Body of pancreas (tissue), 4 donors: ENCODE data around the gene KRTAP10-5. TPM values are rescaled to one million over a fixed set of nuclear protein-coding genes. Genes with fewer than 3 reads are reported as not detected.

Experiments
- ATAC-seq: fragments of 150-250 bp; one replicate; pipeline ENCODE4 v1.9.1; 2016
- DNase-seq, 4 donors: peaks; one replicate each; pipeline ENCODE4 v3.0.0-alpha.2; 2019
- H3K27ac ChIP-seq, 4 donors: fragments of 200-600 bp; sonication (generic); 1 replicate in 3 of 4; 2 replicates in 1 of 4; pipeline versions ENCODE4 v1.5.1 to v1.6.1; 2016 to 2019; ENCODE audit warnings: mild to moderate bottlenecking in 1 of 4, mixed read lengths in 1 of 4, moderate library complexity in 1 of 4
- H3K27me3 ChIP-seq, 2 donors: fragments of 200-600 bp; sonication (generic); one replicate each; pipeline ENCODE4 v1.6.0; 2016; ENCODE audit warnings: mild to moderate bottlenecking in 1 of 2
- H3K36me3 ChIP-seq, 2 donors: fragments of 200-600 bp; sonication (generic); replicated peaks in 1 of 2; 2 replicates each; pipeline ENCODE4 v1.5.1; 2016; ENCODE audit warnings: low read depth in 2 of 2; ENCODE audit not compliant: insufficient read depth in 1 of 2
- H3K4me1 ChIP-seq: fragments of 200-600 bp; sonication (generic); one replicate; pipeline ENCODE4 v1.6.0; 2016
- H3K4me3 ChIP-seq, 2 donors: fragments of 200-600 bp; sonication (generic); 1 replicate in 1 of 2; 2 replicates in 1 of 2; pipeline ENCODE4 v1.5.1; 2016 to 2019
- H3K9me3 ChIP-seq, 3 donors: fragments of 200-600 bp; sonication (generic); 1 replicate in 2 of 3; 2 replicates in 1 of 3; pipeline ENCODE4 v1.5.1; 2016
- POLR2A ChIP-seq, 3 donors: fragments of 450-650 bp; IDR thresholded peaks; one replicate each; pipeline ENCODE4 v1.6.1; 2016; ENCODE audit warnings: antibody characterized with exemption in 3 of 3, mild to moderate bottlenecking in 2 of 3
- WGBS, 2 donors: methylation state at CpG; one replicate each; pipeline ENCODE4 v1.1.5; 2017; 5-methylcytosine and 5-hydroxymethylcytosine counted together
- intact Hi-C: fragments of 100-400 bp; cut with DNase I; formaldehyde crosslinking; loops from one replicate; pipeline ENCODE4 v1.15.1; 2023
- total RNA-seq, 2 donors: library from RNA; depleted of rRNA; stranded (reverse); fragments of >200 nt; gene quantifications; one replicate each; pipeline ENCODE4 v1.1.0, GENCODE V29; 2016
- TF ChIP-seq, protein P1 (sequence below), 7 experiments: fragments of 450-650 bp in 4 of 7; fragments of 200-600 bp in 3 of 7; sonication (generic) in 3 of 7; IDR thresholded peaks; one replicate each; pipeline ENCODE4 v1.5.1; 2016 to 2019; ENCODE audit warnings: antibody characterized with exemption in 7 of 7

The KRTAP10-5 gene
- total RNA-seq, 2 donors from 2014 or later = not detected

GRCh38 chr21:44599264-44600029 lies 19.0 kb upstream of the KRTAP10-5 start:
- no peak for DNase-seq
- H3K4me1 ChIP-seq = no peaks in the 10 kb centered on the region
- H3K9me3 ChIP-seq = no peaks in the 10 kb centered on the region
- TF ChIP-seq, protein P1, sequence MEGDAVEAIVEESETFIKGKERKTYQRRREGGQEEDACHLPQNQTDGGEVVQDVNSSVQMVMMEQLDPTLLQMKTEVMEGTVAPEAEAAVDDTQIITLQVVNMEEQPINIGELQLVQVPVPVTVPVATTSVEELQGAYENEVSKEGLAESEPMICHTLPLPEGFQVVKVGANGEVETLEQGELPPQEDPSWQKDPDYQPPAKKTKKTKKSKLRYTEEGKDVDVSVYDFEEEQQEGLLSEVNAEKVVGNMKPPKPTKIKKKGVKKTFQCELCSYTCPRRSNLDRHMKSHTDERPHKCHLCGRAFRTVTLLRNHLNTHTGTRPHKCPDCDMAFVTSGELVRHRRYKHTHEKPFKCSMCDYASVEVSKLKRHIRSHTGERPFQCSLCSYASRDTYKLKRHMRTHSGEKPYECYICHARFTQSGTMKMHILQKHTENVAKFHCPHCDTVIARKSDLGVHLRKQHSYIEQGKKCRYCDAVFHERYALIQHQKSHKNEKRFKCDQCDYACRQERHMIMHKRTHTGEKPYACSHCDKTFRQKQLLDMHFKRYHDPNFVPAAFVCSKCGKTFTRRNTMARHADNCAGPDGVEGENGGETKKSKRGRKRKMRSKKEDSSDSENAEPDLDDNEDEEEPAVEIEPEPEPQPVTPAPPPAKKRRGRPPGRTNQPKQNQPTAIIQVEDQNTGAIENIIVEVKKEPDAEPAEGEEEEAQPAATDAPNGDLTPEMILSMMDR (IDR thresholded peaks at IDR 0.05) = no peak
- no peak for TF ChIP-seq POLR2A (IDR thresholded peaks at IDR 0.05)
- 77% methylated on average over 8 of the region's 8 CpGs for WGBS, 2 donors
- H3K27ac ChIP-seq = no peak overlapping the region
- intact Hi-C loops = no loop called here
- no peaks in the 10 kb centered on the region for H3K27me3 ChIP-seq
- ATAC-seq = no peak
- H3K4me3 ChIP-seq = no peak overlapping the region
- no peaks in the 10 kb centered on the region for H3K36me3 ChIP-seq

DNA sequence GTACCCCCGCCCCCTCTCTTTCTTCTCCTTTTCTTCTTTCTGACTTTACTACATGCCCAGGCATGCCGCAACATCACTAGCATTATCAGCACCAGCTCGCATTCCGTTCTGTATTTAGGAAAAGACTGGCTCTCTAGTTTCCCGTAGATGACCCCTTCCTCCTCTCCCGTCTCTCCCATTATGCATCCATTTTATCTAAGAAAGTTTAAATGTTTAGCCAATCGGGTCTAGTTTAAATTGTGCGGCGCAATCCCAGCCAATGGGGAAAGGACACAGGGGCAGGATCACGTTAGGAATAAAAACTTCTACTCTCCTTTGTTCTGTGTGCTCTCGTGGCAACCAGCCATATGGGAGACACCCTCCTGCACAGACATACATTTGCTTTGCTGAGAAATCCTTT lies 17.7 kb upstream of the KRTAP10-5 start:
- Histone ChIP-seq H3K4me1 (no peaks in the 10 kb centered on the region), H3K4me3 (no peak overlapping the region), H3K36me3 (no peaks in the 10 kb centered on the region), H3K27me3 (no peaks in the 10 kb centered on the region), H3K27ac (no peak overlapping the region), H3K9me3 (no peaks in the 10 kb centered on the region)
- 57 to 72% methylated on average over 11 of the region's 11 CpGs for WGBS, 2 donors
- ATAC-seq (no peak), DNase-seq (no peak)
- TF ChIP-seq, protein P1 (IDR thresholded peaks at IDR 0.05) = no peak
- no peak for TF ChIP-seq POLR2A (IDR thresholded peaks at IDR 0.05)
- intact Hi-C loops = no loop called here

DNA sequence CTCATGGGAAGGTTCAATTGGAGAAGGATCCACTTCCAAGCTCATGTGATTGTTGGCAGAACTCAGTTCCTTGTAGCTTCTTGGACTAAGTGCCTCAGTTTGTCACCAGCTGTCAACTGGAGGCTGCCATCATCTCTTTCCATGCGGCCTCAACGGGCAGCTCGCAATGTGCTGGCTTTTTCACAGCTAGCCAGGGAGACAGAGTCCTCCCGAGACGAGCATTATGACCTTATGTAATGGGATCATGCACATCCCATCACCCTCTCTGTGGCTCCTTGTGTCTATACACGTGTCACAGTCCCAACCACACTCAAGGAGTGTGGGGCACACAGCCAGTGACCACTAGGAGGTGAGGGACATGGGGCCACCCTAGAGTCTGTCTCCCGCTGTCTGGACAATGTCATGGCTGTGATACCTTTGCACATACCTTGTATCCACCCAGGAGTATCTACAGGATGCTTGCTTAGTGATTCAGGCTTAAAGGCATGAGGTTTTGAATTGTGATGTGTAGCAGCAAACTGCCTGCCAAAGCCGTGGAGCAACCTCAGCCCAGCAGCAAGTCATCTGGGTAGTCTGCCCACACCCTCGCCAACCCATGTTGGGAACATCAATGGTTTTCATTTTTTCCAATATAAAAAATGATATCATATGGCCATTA lies 15.8 kb upstream of the KRTAP10-5 start:
- DNase-seq (no peak), ATAC-seq (no peak)
- no peaks in the 10 kb centered on the region for H3K36me3 ChIP-seq
- 40 to 70% methylated on average over 7 to 9 of the region's 9 CpGs for WGBS, 2 donors
- no peaks in the 10 kb centered on the region for H3K9me3 ChIP-seq
- H3K27ac ChIP-seq = no peak overlapping the region
- no peak overlapping the region for H3K4me3 ChIP-seq
- TF ChIP-seq, protein P1 (IDR thresholded peaks at IDR 0.05) = no peak
- TF ChIP-seq POLR2A (IDR thresholded peaks at IDR 0.05) = no peak
- H3K4me1 ChIP-seq = no peaks in the 10 kb centered on the region
- intact Hi-C loops = no loop called here
- no peaks in the 10 kb centered on the region for H3K27me3 ChIP-seq

- WGBS, 2 donors = 60 to 66% methylated on average over 6 of the region's 6 CpGs
- DNase-seq (no peak), ATAC-seq (no peak)
- H3K27me3 ChIP-seq = no peaks in the 10 kb centered on the region
- H3K27ac ChIP-seq = no peak overlapping the region
- TF ChIP-seq, protein P1 (IDR thresholded peaks at IDR 0.05) = no peak
- no peak for TF ChIP-seq POLR2A (IDR thresholded peaks at IDR 0.05)
- H3K4me1 ChIP-seq = no peaks in the 10 kb centered on the region
- intact Hi-C loops = no loop called here
- H3K36me3 ChIP-seq = no peaks in the 10 kb centered on the region
- no peak overlapping the region for H3K4me3 ChIP-seq
- H3K9me3 ChIP-seq = no peaks in the 10 kb centered on the region
Measured at GRCh38 chr21:44595524-44595923, 15.1 kb upstream of the KRTAP10-5 start.
